NCI-H1417 (cell line): ENCODE data around the gene CMIP.
"Not testable (repeated sequence)": the region's sequence is repeated elsewhere in the genome, so short reads cannot be mapped to it uniquely, and the experiment has no call there.

Experiments used
- DNase-seq, 3 experiments: peaks; one replicate each; lab custom pipeline; 2025; lab: John Stamatoyannopoulos, UW

Gene CMIP

GRCh38 chr16:81568749-81569087 is 124.1 kb downstream of the CMIP start:
- DNase-seq: no peak

GRCh38 chr16:81569361-81570034 is 124.9 kb downstream of the CMIP start:
- DNase-seq: no peak

GRCh38 chr16:81570151-81570846 is 125.7 kb downstream of the CMIP start:
- no peak for DNase-seq

GRCh38 chr16:81571175-81571574 is 126.6 kb downstream of the CMIP start:
- DNase-seq: no peak

- DNase-seq: no peak
Measured at GRCh38 chr16:81571592-81572385, 127.2 kb downstream of the CMIP start.

GRCh38 chr16:81572386-81573144 is 128.0 kb downstream of the CMIP start:
- DNase-seq: no peak

GRCh38 chr16:81573533-81574020 is 129.0 kb downstream of the CMIP start:
- no peak for DNase-seq

GRCh38 chr16:81574168-81574567 is 129.6 kb downstream of the CMIP start:
- no peak for DNase-seq

GRCh38 chr16:81575307-81575706 is 130.7 kb downstream of the CMIP start:
- DNase-seq: no peak

- DNase-seq: no peak
Measured at GRCh38 chr16:81575834-81576233, 131.2 kb downstream of the CMIP start.

- DNase-seq: no peak
Measured at GRCh38 chr16:81576696-81577095, 132.1 kb downstream of the CMIP start.

GRCh38 chr16:81577272-81577671 is 132.7 kb downstream of the CMIP start:
- DNase-seq: not testable (repeated sequence)

- no peak for DNase-seq
Measured at GRCh38 chr16:81578076-81578475, 133.5 kb downstream of the CMIP start.

- no peak for DNase-seq
Measured at GRCh38 chr16:81578636-81579413, 134.2 kb downstream of the CMIP start.

GRCh38 chr16:81581107-81581506 is 136.5 kb downstream of the CMIP start:
- peak in 1 of 3 experiments; percentile 44 for DNase-seq

- no peak for DNase-seq
Measured at GRCh38 chr16:81582655-81583441, 138.2 kb downstream of the CMIP start.

- no peak for DNase-seq
Measured at GRCh38 chr16:81583893-81584631, 139.5 kb downstream of the CMIP start.

GRCh38 chr16:81585785-81586184 is 141.2 kb downstream of the CMIP start:
- DNase-seq: no peak

GRCh38 chr16:81586417-81586816 is 141.8 kb downstream of the CMIP start:
- no peak for DNase-seq
